ENCODE measurements around the gene TFE3. TPM values are rescaled to one million over a fixed set of nuclear protein-coding genes. Genes with fewer than 3 reads are reported as not detected.

Gene TFE3
- total and polyA plus RNA-seq, 10 of the 15 experiments (the other 5 are each of a cell fraction or from before 2014, with no cell fraction given) = 3.5 to 20.4 (median 11.6) TPM

GRCh38 chrX:49003696-49004095 lies 39.5 kb downstream of the TFE3 start:
- H3K4me1 ChIP-seq (ENCODE audit: control insufficient read depth, insufficient read depth, low read length) = no peaks in the 10 kb centered on the region; the same call in none of the 2 replicates
- no peaks in the 10 kb centered on the region for H3K27me3 ChIP-seq (replicated peaks in 1 of 2; ENCODE audit: control insufficient read depth in 2 of 2, insufficient read depth in 2 of 2, low read length in 1 of 2)
- H2AFZ ChIP-seq (ENCODE audit: control insufficient read depth, low read depth, low read length) = no peak overlapping the region
- no TSS peak for BruUV-seq (replicated peaks)
- ATAC-seq = no peak
- WGBS (ENCODE audit: insufficient coverage, insufficient replicate concordance, low lambda C conversion rate, missing lambda C conversion rate) = 77% methylated on average over 5 of the region's 5 CpGs
- H3K79me2 ChIP-seq (ENCODE audit: control insufficient read depth, insufficient read depth, low read length) = peaks cover 15% of the 10 kb centered on the region
- H3K36me3 ChIP-seq (ENCODE audit: control insufficient read depth in 2 of 2, insufficient read depth in 2 of 2, low read length in 1 of 2) = peaks cover 0 to 6% of the 10 kb centered on the region in 2 experiments; a peak in 2 of 4 replicates
- H3K9ac ChIP-seq (ENCODE audit: control insufficient read depth, insufficient read depth, low read length) = no peak overlapping the region
- ChIA-PET RAD21 (ENCODE audit: unreplicated experiment) (no interaction called here), CTCF (no interaction called here), SMC1A (ENCODE audit: uncharacterized antibody, unreplicated experiment) (no interaction called here), POLR2A (interaction anchor here (0.6 to 2.1 kb wide), 2 partner anchors 38 to 266 kb away, joined by 3 to 19 read pairs; partner anchors contain the start of gene TFE3)
- no peak for DNase-seq (ENCODE audit: low read depth, low spot score)
- no peak for FAIRE-seq
- H3K9me3 ChIP-seq (replicated peaks; ENCODE audit: control insufficient read depth, insufficient read depth, low read length) = no peaks in the 10 kb centered on the region
- no peak overlapping the region for H3K4me3 ChIP-seq
- no peak overlapping the region for H3K4me2 ChIP-seq (ENCODE audit: control insufficient read depth, insufficient read depth)
- no peaks in the 10 kb centered on the region for H4K20me1 ChIP-seq (ENCODE audit: control insufficient read depth, insufficient read depth)
- no peak for TF ChIP-seq CREB1 (IDR thresholded peaks at IDR 0.05; ENCODE audit: low read depth)
- TF ChIP-seq RCOR1 (conservative IDR thresholded peaks at IDR 0.05; ENCODE audit: low read depth, low read length) = no peak
- TF ChIP-seq HDAC6 (IDR thresholded peaks at IDR 0.05; ENCODE audit: unreplicated experiment) = no peak
- TF ChIP-seq SP1 (IDR thresholded peaks at IDR 0.05; ENCODE audit: low read depth, low read length) = no peak
- no peak for TF ChIP-seq MYB (IDR thresholded peaks at IDR 0.05; ENCODE audit: borderline replicate concordance, low read depth, low read length)
- no peak for TF ChIP-seq BMI1 (IDR thresholded peaks at IDR 0.05; ENCODE audit: borderline replicate concordance)
- TF ChIP-seq HDAC2 (IDR thresholded peaks at IDR 0.05) = no peak
- TF ChIP-seq, protein P1, sequence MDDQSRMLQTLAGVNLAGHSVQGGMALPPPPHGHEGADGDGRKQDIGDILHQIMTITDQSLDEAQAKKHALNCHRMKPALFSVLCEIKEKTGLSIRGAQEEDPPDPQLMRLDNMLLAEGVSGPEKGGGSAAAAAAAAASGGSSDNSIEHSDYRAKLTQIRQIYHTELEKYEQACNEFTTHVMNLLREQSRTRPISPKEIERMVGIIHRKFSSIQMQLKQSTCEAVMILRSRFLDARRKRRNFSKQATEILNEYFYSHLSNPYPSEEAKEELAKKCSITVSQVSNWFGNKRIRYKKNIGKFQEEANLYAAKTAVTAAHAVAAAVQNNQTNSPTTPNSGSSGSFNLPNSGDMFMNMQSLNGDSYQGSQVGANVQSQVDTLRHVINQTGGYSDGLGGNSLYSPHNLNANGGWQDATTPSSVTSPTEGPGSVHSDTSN (IDR thresholded peaks at IDR 0.05; ENCODE audit: insufficient replicate concordance, low read depth, low read length) = no peak
- no peak for TF ChIP-seq IRF3 (IDR thresholded peaks at IDR 0.05)
- TF ChIP-seq ZSCAN29 (IDR thresholded peaks at IDR 0.05) = no peak
- no peak for TF ChIP-seq CBFB (IDR thresholded peaks at IDR 0.05; ENCODE audit: low read depth)
- no peak for TF ChIP-seq ZNF274 (IDR thresholded peaks at IDR 0.05; ENCODE audit: insufficient read depth, insufficient read length)
- TF ChIP-seq PML (IDR thresholded peaks at IDR 0.05; ENCODE audit: low read length) = no peak
- no peak for TF ChIP-seq USF1 (IDR thresholded peaks at IDR 0.05; ENCODE audit: borderline replicate concordance, extremely low read length, insufficient read depth, low read depth, low read length)
- TF ChIP-seq TARDBP (IDR thresholded peaks at IDR 0.05; ENCODE audit: borderline replicate concordance) = no peak
- TF ChIP-seq ESRRA (IDR thresholded peaks at IDR 0.05; ENCODE audit: low read length) = no peak
- no peak for TF ChIP-seq ZNF217 (IDR thresholded peaks at IDR 0.05)
- TF ChIP-seq CTCF (IDR thresholded peaks at IDR 0.05 in 2 of 3, conservative IDR thresholded peaks at IDR 0.05 in 1 of 3; ENCODE audit: control insufficient read depth in 2 of 3, extremely low read depth in 1 of 3, insufficient read depth in 1 of 3, low read depth in 3 of 3, low read length in 3 of 3) = no peak
- H3K27ac ChIP-seq (ENCODE audit: control insufficient read depth, insufficient read depth) = no peak overlapping the region
- in situ Hi-C loops (cut with MboI) (no loop called here), intact Hi-C loops (cut with micrococcal nuclease; ENCODE audit: unreplicated experiment) (loop anchor here (2.0 to 5.0 kb wide), 2 partner anchors 39 to 45 kb away; partner anchors contain the start of gene TFE3)

All from GM12878 (cell line).